Measurements from ENCODE around the gene NUP37. TPM values are rescaled to one million over a fixed set of nuclear protein-coding genes. Genes with fewer than 3 reads are reported as not detected.

Gene NUP37
- total and polyA plus RNA-seq, 2 of the 13 experiments (the other 11 are each of a cell fraction or from before 2014, with no cell fraction given), result 50.6 to 80.1 TPM

DNA sequence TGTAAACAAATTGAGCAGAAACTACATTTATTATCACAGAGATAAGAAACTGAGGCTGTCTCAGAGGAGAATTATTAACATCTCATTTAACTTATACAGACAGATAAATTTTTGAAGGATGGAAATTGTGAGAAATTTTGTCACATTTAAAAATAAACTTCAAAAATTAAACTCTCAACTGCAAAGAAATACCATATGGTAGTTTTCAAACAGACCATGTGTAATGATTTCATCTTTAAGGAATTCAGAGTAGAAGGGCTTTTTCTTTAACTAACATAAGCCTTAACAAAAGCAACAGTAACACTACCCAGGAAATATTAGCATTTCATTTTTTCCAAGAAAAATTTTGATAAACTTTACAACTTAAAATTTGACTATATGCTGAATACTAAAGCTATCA is 26.6 kb downstream of the NUP37 start:
- in situ Hi-C loops (cut with HindIII; ENCODE audit: extremely low pct_ligation_motif_present, low pct_unique_long_range_greater_than_20kb), result no loop called here
- Histone ChIP-seq H3K9ac (ENCODE audit: insufficient read depth, low read depth, low read length) (no peak overlapping the region), H3K36me3 (replicated peaks in 1 of 2; ENCODE audit: control insufficient read depth in 1 of 2, insufficient read depth in 2 of 2, low read length in 2 of 2) (peaks cover 1 to 14% of the 10 kb centered on the region in 2 experiments; a peak in 4 of 5 replicates), H3K79me2 (ENCODE audit: insufficient read depth, low read length) (no peaks in the 10 kb centered on the region), H3K4me1 (ENCODE audit: insufficient read depth, low read length) (no peaks in the 10 kb centered on the region), H3K4me3 (replicated peaks in 1 of 3; ENCODE audit: insufficient read depth in 1 of 3, low read depth in 2 of 3, low read length in 3 of 3) (no peak overlapping the region), H4K20me1 (ENCODE audit: insufficient read depth, low read length) (no peaks in the 10 kb centered on the region), H2AFZ (ENCODE audit: low read length) (no peak overlapping the region), H3K4me2 (ENCODE audit: low read depth, low read length) (no peak overlapping the region), H3K27ac (ENCODE audit: extremely low read length, insufficient read depth, low read length) (no peak overlapping the region), H3K9me3 (ENCODE audit: low read length) (no peaks in the 10 kb centered on the region), H3K27me3 (ENCODE audit: control insufficient read depth in 1 of 2, insufficient read depth in 2 of 2, low read length in 2 of 2) (no peaks in the 10 kb centered on the region)
- FAIRE-seq (no peak), DNase-seq (ENCODE audit: low spot score) (no peak), ATAC-seq (no peak)
- ChIA-PET POLR2A (interaction anchor here (1.3 kb wide), 1 partner anchor 31 kb away, joined by 3 read pairs; the partner anchor contains the start of gene WASHC3), CTCF (ENCODE audit: low intra/inter-chr PET ratio, low total read pairs) (no interaction called here)
- TF ChIP-seq KAT8 (CRISPR knock-in tag; IDR thresholded peaks at IDR 0.05) (no peak), KAT7 (CRISPR knock-in tag; IDR thresholded peaks at IDR 0.05; ENCODE audit: borderline replicate concordance) (no peak), ZNF589 (CRISPR knock-in tag; conservative IDR thresholded peaks at IDR 0.05) (no peak), ZNF329 (CRISPR knock-in tag; IDR thresholded peaks at IDR 0.05; ENCODE audit: low read depth) (no peak), ZNF629 (CRISPR knock-in tag; conservative IDR thresholded peaks at IDR 0.05) (no peak), SP140L (CRISPR knock-in tag; IDR thresholded peaks at IDR 0.05; ENCODE audit: borderline replicate concordance) (no peak), ZKSCAN1 (IDR thresholded peaks at IDR 0.05; ENCODE audit: low read length) (no peak), TBX2 (CRISPR knock-in tag; IDR thresholded peaks at IDR 0.05; ENCODE audit: borderline replicate concordance) (no peak), SRSF4 (IDR thresholded peaks at IDR 0.05; ENCODE audit: low read depth, low read length, poor library complexity, severe bottlenecking) (no peak), CHD4 (IDR thresholded peaks at IDR 0.05; ENCODE audit: borderline replicate concordance, low read length) (no peak), XRCC5 (optimal IDR thresholded peaks at IDR 0.05; ENCODE audit: low read length) (no peak), BHLHE40 (IDR thresholded peaks at IDR 0.05; ENCODE audit: low read length) (no peak)
- TF ChIP-seq, protein P1, sequence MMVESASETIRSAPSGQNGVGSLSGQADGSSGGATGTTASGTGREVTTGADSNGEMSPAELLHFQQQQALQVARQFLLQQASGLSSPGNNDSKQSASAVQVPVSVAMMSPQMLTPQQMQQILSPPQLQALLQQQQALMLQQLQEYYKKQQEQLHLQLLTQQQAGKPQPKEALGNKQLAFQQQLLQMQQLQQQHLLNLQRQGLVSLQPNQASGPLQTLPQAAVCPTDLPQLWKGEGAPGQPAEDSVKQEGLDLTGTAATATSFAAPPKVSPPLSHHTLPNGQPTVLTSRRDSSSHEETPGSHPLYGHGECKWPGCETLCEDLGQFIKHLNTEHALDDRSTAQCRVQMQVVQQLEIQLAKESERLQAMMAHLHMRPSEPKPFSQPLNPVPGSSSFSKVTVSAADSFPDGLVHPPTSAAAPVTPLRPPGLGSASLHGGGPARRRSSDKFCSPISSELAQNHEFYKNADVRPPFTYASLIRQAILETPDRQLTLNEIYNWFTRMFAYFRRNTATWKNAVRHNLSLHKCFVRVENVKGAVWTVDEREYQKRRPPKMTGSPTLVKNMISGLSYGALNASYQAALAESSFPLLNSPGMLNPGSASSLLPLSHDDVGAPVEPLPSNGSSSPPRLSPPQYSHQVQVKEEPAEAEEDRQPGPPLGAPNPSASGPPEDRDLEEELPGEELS (CRISPR knock-in tag; IDR thresholded peaks at IDR 0.05), result no peak
- TF ChIP-seq, protein P2, sequence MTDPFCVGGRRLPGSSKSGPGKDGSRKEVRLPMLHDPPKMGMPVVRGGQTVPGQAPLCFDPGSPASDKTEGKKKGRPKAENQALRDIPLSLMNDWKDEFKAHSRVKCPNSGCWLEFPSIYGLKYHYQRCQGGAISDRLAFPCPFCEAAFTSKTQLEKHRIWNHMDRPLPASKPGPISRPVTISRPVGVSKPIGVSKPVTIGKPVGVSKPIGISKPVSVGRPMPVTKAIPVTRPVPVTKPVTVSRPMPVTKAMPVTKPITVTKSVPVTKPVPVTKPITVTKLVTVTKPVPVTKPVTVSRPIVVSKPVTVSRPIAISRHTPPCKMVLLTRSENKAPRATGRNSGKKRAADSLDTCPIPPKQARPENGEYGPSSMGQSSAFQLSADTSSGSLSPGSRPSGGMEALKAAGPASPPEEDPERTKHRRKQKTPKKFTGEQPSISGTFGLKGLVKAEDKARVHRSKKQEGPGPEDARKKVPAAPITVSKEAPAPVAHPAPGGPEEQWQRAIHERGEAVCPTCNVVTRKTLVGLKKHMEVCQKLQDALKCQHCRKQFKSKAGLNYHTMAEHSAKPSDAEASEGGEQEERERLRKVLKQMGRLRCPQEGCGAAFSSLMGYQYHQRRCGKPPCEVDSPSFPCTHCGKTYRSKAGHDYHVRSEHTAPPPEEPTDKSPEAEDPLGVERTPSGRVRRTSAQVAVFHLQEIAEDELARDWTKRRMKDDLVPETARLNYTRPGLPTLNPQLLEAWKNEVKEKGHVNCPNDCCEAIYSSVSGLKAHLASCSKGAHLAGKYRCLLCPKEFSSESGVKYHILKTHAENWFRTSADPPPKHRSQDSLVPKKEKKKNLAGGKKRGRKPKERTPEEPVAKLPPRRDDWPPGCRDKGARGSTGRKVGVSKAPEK (CRISPR knock-in tag; IDR thresholded peaks at IDR 0.05; ENCODE audit: borderline replicate concordance), result no peak
- TF ChIP-seq, protein P3, sequence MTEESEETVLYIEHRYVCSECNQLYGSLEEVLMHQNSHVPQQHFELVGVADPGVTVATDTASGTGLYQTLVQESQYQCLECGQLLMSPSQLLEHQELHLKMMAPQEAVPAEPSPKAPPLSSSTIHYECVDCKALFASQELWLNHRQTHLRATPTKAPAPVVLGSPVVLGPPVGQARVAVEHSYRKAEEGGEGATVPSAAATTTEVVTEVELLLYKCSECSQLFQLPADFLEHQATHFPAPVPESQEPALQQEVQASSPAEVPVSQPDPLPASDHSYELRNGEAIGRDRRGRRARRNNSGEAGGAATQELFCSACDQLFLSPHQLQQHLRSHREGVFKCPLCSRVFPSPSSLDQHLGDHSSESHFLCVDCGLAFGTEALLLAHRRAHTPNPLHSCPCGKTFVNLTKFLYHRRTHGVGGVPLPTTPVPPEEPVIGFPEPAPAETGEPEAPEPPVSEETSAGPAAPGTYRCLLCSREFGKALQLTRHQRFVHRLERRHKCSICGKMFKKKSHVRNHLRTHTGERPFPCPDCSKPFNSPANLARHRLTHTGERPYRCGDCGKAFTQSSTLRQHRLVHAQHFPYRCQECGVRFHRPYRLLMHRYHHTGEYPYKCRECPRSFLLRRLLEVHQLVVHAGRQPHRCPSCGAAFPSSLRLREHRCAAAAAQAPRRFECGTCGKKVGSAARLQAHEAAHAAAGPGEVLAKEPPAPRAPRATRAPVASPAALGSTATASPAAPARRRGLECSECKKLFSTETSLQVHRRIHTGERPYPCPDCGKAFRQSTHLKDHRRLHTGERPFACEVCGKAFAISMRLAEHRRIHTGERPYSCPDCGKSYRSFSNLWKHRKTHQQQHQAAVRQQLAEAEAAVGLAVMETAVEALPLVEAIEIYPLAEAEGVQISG (CRISPR knock-in tag; IDR thresholded peaks at IDR 0.05), result no peak
- intact Hi-C loops (cut with micrococcal nuclease; ENCODE audit: unreplicated experiment), result loop anchor here (10.0 kb wide), 3 partner anchors 149 to 671 kb away; partner anchors contain the start of gene IGF1
- BruUV-seq (replicated peaks), result no TSS peak
